ENCODE results near the gene EYA2. TPM values are rescaled to one million over a fixed set of nuclear protein-coding genes. Genes with fewer than 3 reads are reported as not detected.

The EYA2 gene
- total RNA-seq, 4 donors from 2014 or later, result 2.0 to 11.0 (median 5.6) TPM

DNA sequence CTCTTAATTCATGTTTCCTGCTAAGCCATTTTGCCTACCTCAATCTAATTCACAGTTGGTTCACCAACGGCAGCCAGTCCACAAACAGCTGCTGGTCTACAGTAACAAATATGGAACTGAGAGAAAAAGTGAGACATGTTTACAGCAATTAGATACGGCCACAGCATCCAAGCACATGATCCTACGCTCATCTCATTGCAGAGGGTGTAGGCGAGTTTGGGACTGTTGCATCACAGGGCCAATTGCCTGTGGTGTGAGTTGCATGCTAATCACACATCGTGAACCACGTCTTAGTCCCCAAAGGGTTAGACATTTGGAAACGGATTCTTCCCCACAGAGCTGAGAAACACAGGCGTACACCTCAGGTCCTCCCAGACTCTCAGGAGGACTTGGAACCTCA lies 166.9 kb downstream of the EYA2 start:
- Histone ChIP-seq H3K4me3 (no peak overlapping the region), H3K4me1 (no peaks in the 10 kb centered on the region), H3K27ac (no peak overlapping the region), H3K36me3 (no peaks in the 10 kb centered on the region), H3K27me3 (no peaks in the 10 kb centered on the region), H3K9me3 (no peaks in the 10 kb centered on the region)
- DNase-seq, result no peak
- intact Hi-C loops (cut with DNase I; ENCODE audit: low total_unique reads), result no loop called here
- TF ChIP-seq POLR2A (IDR thresholded peaks at IDR 0.05) (no peak), CTCF (IDR thresholded peaks at IDR 0.05) (no peak)

DNA sequence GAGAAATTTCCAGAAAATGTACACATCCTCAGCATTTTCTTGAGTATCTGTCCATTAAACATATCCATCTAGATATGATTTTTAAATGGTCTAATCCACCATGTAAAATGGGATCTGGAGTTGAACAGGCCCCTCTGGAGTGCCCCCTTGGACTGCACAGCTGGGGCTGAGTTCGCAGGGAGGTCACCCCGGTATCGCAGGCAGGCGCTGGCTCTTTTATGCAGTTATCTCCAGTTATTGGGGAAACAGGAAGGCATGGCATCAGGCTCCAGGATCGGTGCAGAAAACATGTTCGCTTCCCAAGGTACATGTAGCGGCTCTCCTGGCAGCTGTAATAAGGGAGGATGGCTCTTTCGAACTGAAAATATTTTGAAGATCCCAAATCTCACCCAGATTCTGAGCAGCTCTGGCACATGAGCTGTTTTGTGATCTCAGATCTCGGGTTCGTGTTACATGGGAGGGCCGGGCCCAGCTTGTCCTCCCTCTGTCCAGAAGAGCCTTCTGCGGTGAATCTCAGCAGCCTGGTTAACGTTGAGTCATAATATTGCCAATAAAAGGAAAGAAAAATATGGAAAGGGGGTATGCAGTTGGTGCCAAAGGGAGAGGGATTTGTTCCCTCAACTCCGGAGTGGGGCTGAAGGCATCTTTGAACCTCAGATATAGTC lies 167.7 kb downstream of the EYA2 start:
- Histone ChIP-seq H3K9me3 (no peaks in the 10 kb centered on the region), H3K27ac (no peak overlapping the region), H3K4me1 (no peaks in the 10 kb centered on the region), H3K4me3 (no peak overlapping the region), H3K27me3 (no peaks in the 10 kb centered on the region), H3K36me3 (no peaks in the 10 kb centered on the region)
- TF ChIP-seq CTCF (IDR thresholded peaks at IDR 0.05), result no peak
- no peak for TF ChIP-seq POLR2A (IDR thresholded peaks at IDR 0.05)
- intact Hi-C loops (cut with DNase I; ENCODE audit: low total_unique reads), result no loop called here
- DNase-seq, result no peak

DNA sequence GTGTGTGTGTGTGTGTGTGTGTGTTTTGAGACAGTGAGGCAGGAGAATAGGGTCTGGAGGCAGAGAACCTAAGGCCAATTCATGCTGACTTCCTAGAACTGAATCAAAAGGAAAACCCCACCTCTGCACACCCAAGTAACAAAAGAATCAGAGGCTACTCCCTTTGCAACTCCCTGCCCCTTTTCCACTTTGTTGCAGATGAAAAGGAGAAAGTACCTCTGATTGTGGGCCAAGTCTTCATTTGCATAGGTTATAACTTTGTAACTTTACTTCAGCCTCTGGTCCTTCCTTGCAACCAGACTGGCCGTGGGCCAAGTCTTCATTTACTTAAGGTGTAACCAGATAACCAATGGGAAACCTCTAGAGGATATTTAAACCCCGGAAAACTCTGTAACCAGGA lies 168.8 kb downstream of the EYA2 start:
- H3K4me1 ChIP-seq, result no peaks in the 10 kb centered on the region
- peaks cover 0 to 6% of the 10 kb centered on the region in 2 donors for H3K9me3 ChIP-seq
- TF ChIP-seq CTCF (IDR thresholded peaks at IDR 0.05) (no peak), POLR2A (IDR thresholded peaks at IDR 0.05) (no peak)
- H3K27ac ChIP-seq, result no peak overlapping the region
- no peak for DNase-seq
- no peak overlapping the region for H3K4me3 ChIP-seq
- intact Hi-C loops (cut with DNase I; ENCODE audit: low total_unique reads), result no loop called here
- H3K27me3 ChIP-seq, result no peaks in the 10 kb centered on the region
- H3K36me3 ChIP-seq, result no peaks in the 10 kb centered on the region

GRCh38 chr20:47063808-47064207 lies 169.2 kb downstream of the EYA2 start:
- TF ChIP-seq POLR2A (IDR thresholded peaks at IDR 0.05) (no peak), CTCF (IDR thresholded peaks at IDR 0.05) (no peak)
- Histone ChIP-seq H3K4me3 (no peak overlapping the region), H3K27ac (no peak overlapping the region), H3K4me1 (no peaks in the 10 kb centered on the region), H3K27me3 (no peaks in the 10 kb centered on the region), H3K9me3 (peaks cover 0 to 6% of the 10 kb centered on the region in 2 donors), H3K36me3 (no peaks in the 10 kb centered on the region)
- intact Hi-C loops (cut with DNase I; ENCODE audit: low total_unique reads), result no loop called here
- no peak for DNase-seq

GRCh38 chr20:47066484-47067270 lies 172.0 kb downstream of the EYA2 start:
- Histone ChIP-seq H3K4me1 (no peaks in the 10 kb centered on the region), H3K9me3 (peaks cover 0 to 6% of the 10 kb centered on the region in 2 donors), H3K27me3 (no peaks in the 10 kb centered on the region), H3K27ac (no peak overlapping the region), H3K4me3 (no peak overlapping the region), H3K36me3 (no peaks in the 10 kb centered on the region)
- no peak for DNase-seq
- intact Hi-C loops (cut with DNase I; ENCODE audit: low total_unique reads), result no loop called here
- TF ChIP-seq POLR2A (IDR thresholded peaks at IDR 0.05), result no peak
- TF ChIP-seq CTCF (IDR thresholded peaks at IDR 0.05), result no peak
